Measurements from ENCODE around the gene SRC.

SRC gene

GRCh38 chr20:37447688-37448087 is 101.7 kb downstream of the SRC start:
- no peak for DNase-seq (ENCODE audit: low read depth in 2 of 2, low spot score in 1 of 2)

GRCh38 chr20:37449276-37449675 is 103.3 kb downstream of the SRC start:
- DNase-seq (ENCODE audit: low read depth in 2 of 2, low spot score in 1 of 2) = no peak

- DNase-seq (ENCODE audit: low read depth in 2 of 2, low spot score in 1 of 2) = no peak
These were observed 104.4 kb downstream of the SRC start for GRCh38 chr20:37450344-37450743.

GRCh38 chr20:37451616-37452015 is 105.7 kb downstream of the SRC start:
- DNase-seq (ENCODE audit: low read depth in 2 of 2, low spot score in 1 of 2) = no peak

GRCh38 chr20:37452236-37452635 is 106.3 kb downstream of the SRC start:
- no peak for DNase-seq (ENCODE audit: low read depth in 2 of 2, low spot score in 1 of 2)

- no peak for DNase-seq (ENCODE audit: low read depth in 2 of 2, low spot score in 1 of 2)
These were observed 107.3 kb downstream of the SRC start for GRCh38 chr20:37453288-37453687.

GRCh38 chr20:37453836-37454235 is 107.9 kb downstream of the SRC start:
- DNase-seq (ENCODE audit: low read depth in 2 of 2, low spot score in 1 of 2) = no peak

- DNase-seq (ENCODE audit: low read depth in 2 of 2, low spot score in 1 of 2) = no peak
These were observed 108.9 kb downstream of the SRC start for GRCh38 chr20:37454636-37455385.

All from stimulated activated CD8-positive, alpha-beta memory T cell treated with anti-CD3 and anti-CD28 coated beads, Interleukin-4, amount 100 ng/mL, for 4 hours (primary cell).